SK-N-SH (cell line): ENCODE results near the gene XRN1. TPM values are rescaled to one million over a fixed set of nuclear protein-coding genes. Genes with fewer than 3 reads are reported as not detected.
"Not testable (repeated sequence)": the region's sequence is repeated elsewhere in the genome, so short reads cannot be mapped to it uniquely, and the experiment has no call there.

ENCODE experiments used
- CTCF ChIA-PET: fragments of 300-600, 350-600 bp; formaldehyde crosslinking; extraction: SDS; loops from one replicate; lab custom pipeline; 2021; lab: Yijun Ruan, JAX
- POLR2A ChIA-PET: fragments of 350-600 bp; sonication (Branson Sonifier 250); formaldehyde crosslinking; extraction: SDS; loops from one replicate; lab custom pipeline; 2020; ENCODE audit warnings: antibody characterized with exemption, inconsistent platforms; lab: Yijun Ruan, JAX
- DNase-seq: peaks from one replicate; pipeline ENCODE4 v3.0.0; 2012
- H2AFZ ChIP-seq: fragments of 200-600 bp; sonication (generic); 2 replicates; pipeline ENCODE4 v1.8.1; 2016; ENCODE audit warnings: antibody characterized with exemption, mild to moderate bottlenecking, low read depth
- H3F3A ChIP-seq: fragments of 200-600 bp; sonication (generic); replicated peaks from 2 replicates; pipeline ENCODE3; 2016; ENCODE audit warnings: antibody characterized with exemption, mild to moderate bottlenecking; ENCODE audit not compliant: insufficient read depth
- H3K27ac ChIP-seq, 2 experiments: fragments of 200-500 bp in 1 of 2; fragments of 200-600 bp in 1 of 2; sonication (Bioruptor generic) in 1 of 2; sonication (generic), shearing (Covaris generic) in 1 of 2; 2 replicates each; pipeline versions ENCODE4 v1.5.1 to v1.6.1; 2014 to 2016; ENCODE audit warnings: low read depth in 2 of 2, inconsistent platforms in 1 of 2, low read length in 1 of 2, mild to moderate bottlenecking in 1 of 2, mixed read lengths in 1 of 2
- H3K27me3 ChIP-seq: fragments of 200-600 bp; sonication (generic), shearing (Covaris generic); 2 replicates; pipeline ENCODE4 v1.6.1; 2016; ENCODE audit warnings: mixed run types; ENCODE audit not compliant: insufficient read depth
- H3K36me3 ChIP-seq, 2 experiments: fragments of 200-500 bp in 1 of 2; fragments of 200-600 bp in 1 of 2; sonication (Bioruptor generic) in 1 of 2; sonication (generic) in 1 of 2; replicated peaks in 1 of 2; 2 replicates each; pipeline versions ENCODE3 to v1.5.1; 2014 to 2016; ENCODE audit warnings: low read length in 1 of 2, mild to moderate bottlenecking in 1 of 2; ENCODE audit not compliant: insufficient read depth in 2 of 2, control insufficient read depth in 1 of 2
- H3K4me1 ChIP-seq, 2 experiments: fragments of 200-500 bp in 1 of 2; fragments of 200-600 bp in 1 of 2; sonication (Bioruptor generic) in 1 of 2; sonication (generic), shearing (Covaris generic) in 1 of 2; 2 replicates each; pipeline versions ENCODE4 v1.5.1 to v1.6.1; 2014 to 2016; ENCODE audit warnings: low read depth in 1 of 2, low read length in 1 of 2, mixed run types in 1 of 2; ENCODE audit not compliant: insufficient read depth in 2 of 2, control insufficient read depth in 1 of 2
- H3K4me2 ChIP-seq: fragments of 200-600 bp; sonication (generic), shearing (Covaris generic); 2 replicates; pipeline ENCODE4 v1.6.1; 2017; ENCODE audit warnings: mixed run types
- H3K4me3 ChIP-seq, 2 experiments: fragments of 200-500 bp in 1 of 2; fragments of 200-600 bp in 1 of 2; sonication (Bioruptor generic) in 1 of 2; sonication (generic), shearing (Covaris generic) in 1 of 2; 2 replicates each; pipeline versions ENCODE4 v1.5.1 to v1.8.1; 2014 to 2016; ENCODE audit warnings: low read depth in 2 of 2, inconsistent platforms in 1 of 2, low read length in 1 of 2, mild to moderate bottlenecking in 1 of 2, mixed read lengths in 1 of 2, moderate library complexity in 1 of 2
- H3K79me2 ChIP-seq: fragments of 200-600 bp; sonication (generic); 2 replicates; pipeline ENCODE4 v1.8.1; 2017; ENCODE audit warnings: mild to moderate bottlenecking; ENCODE audit not compliant: insufficient read depth
- H3K9ac ChIP-seq: fragments of 200-600 bp; sonication (generic); 2 replicates; pipeline ENCODE4 v1.6.1; 2017; ENCODE audit warnings: mixed run types
- H3K9me2 ChIP-seq: fragments of 200-600 bp; sonication (generic); 2 replicates; pipeline ENCODE4 v1.6.1; 2017; ENCODE audit warnings: mixed run types
- H3K9me3 ChIP-seq: fragments of 200-600 bp; sonication (generic); 2 replicates; pipeline ENCODE4 v1.6.1; 2017; ENCODE audit warnings: mixed run types, mild to moderate bottlenecking, moderate library complexity
- H4K20me1 ChIP-seq: fragments of 200-600 bp; sonication (generic); 2 replicates; pipeline ENCODE4 v1.6.1; 2017; ENCODE audit warnings: mild to moderate bottlenecking, mixed run types; ENCODE audit not compliant: insufficient read depth
- CTCF ChIP-seq: fragments of 200-600 bp; sonication (generic); IDR thresholded peaks from 2 replicates; pipeline ENCODE4 v1.6.1; 2017; ENCODE audit warnings: antibody characterized with exemption, mild to moderate bottlenecking, moderate library complexity
- ELF1 ChIP-seq: IDR thresholded peaks from 2 replicates; pipeline ENCODE4 v1.4.0; 2012
- EP300 ChIP-seq, 2 experiments: IDR thresholded peaks; 2 replicates each; pipeline versions ENCODE4 v1.4.0 to v1.6.1; 2012; ENCODE audit warnings: borderline replicate concordance in 1 of 2, low read depth in 1 of 2, low read length in 1 of 2
- EZH2phosphoT487 ChIP-seq: fragments of 200-600 bp; sonication (generic); IDR thresholded peaks from 2 replicates; pipeline ENCODE4 v1.6.1; 2017; ENCODE audit warnings: low read depth, mixed run types, mild to moderate bottlenecking, antibody characterized with exemption, moderate library complexity, borderline replicate concordance
- FOSL2 ChIP-seq: IDR thresholded peaks from 2 replicates; pipeline ENCODE4 v1.4.0; 2012; ENCODE audit warnings: low read depth, mild to moderate bottlenecking, moderate library complexity, borderline replicate concordance
- FOXM1 ChIP-seq: IDR thresholded peaks from 2 replicates; pipeline ENCODE4 v1.4.0; 2012; ENCODE audit warnings: low read depth, mild to moderate bottlenecking
- GABPA ChIP-seq: IDR thresholded peaks from 2 replicates; pipeline ENCODE4 v1.4.0; 2012; ENCODE audit warnings: low read depth, mild to moderate bottlenecking
- GATA2 ChIP-seq: sonication (generic); formaldehyde crosslinking; IDR thresholded peaks from 2 replicates; pipeline ENCODE4 v1.5.0; 2020; ENCODE audit warnings: mild to moderate bottlenecking, missing genetic modification reagents
- MAX ChIP-seq: IDR thresholded peaks from 2 replicates; pipeline ENCODE4 v1.4.0; 2012; ENCODE audit warnings: low read depth
- MEF2A ChIP-seq: IDR thresholded peaks from 2 replicates; pipeline ENCODE4 v1.4.0; 2012; ENCODE audit warnings: low read depth, borderline replicate concordance
- MXI1 ChIP-seq: IDR thresholded peaks from 2 replicates; pipeline ENCODE4 v1.6.1; 2012; ENCODE audit warnings: mild to moderate bottlenecking, low read depth, low read length, improper control_type of control experiment
- NFIC ChIP-seq: IDR thresholded peaks from 2 replicates; pipeline ENCODE4 v1.4.0; 2012; ENCODE audit warnings: borderline replicate concordance
- NRF1 ChIP-seq: IDR thresholded peaks from 2 replicates; pipeline ENCODE4 v1.6.1; 2012; ENCODE audit warnings: low read depth, mild to moderate bottlenecking, low read length
- PBX3 ChIP-seq: IDR thresholded peaks from 2 replicates; pipeline ENCODE4; 2012
- RAD21 ChIP-seq: IDR thresholded peaks from 2 replicates; pipeline ENCODE4 v1.6.1; 2012; ENCODE audit warnings: mild to moderate bottlenecking, low read length
- RFX5 ChIP-seq: IDR thresholded peaks from 2 replicates; pipeline ENCODE4 v1.6.1; 2012; ENCODE audit warnings: mild to moderate bottlenecking, improper control_type of control experiment, low read length
- SIN3A ChIP-seq: IDR thresholded peaks from 2 replicates; pipeline ENCODE4 v1.6.1; 2012; ENCODE audit warnings: low read depth, mild to moderate bottlenecking, low read length, moderate library complexity, borderline replicate concordance
- SMC3 ChIP-seq: IDR thresholded peaks from 2 replicates; pipeline ENCODE4 v1.6.1; 2012; ENCODE audit warnings: low read depth, low read length, improper control_type of control experiment
- TAF1 ChIP-seq: IDR thresholded peaks from 2 replicates; pipeline ENCODE4 v1.6.1; 2012; ENCODE audit warnings: low read depth, mild to moderate bottlenecking, low read length, moderate library complexity, borderline replicate concordance
- TCF12 ChIP-seq: IDR thresholded peaks from 2 replicates; pipeline ENCODE4 v1.4.0; 2012
- TEAD4 ChIP-seq: IDR thresholded peaks from 2 replicates; pipeline ENCODE4 v1.4.0; 2012; ENCODE audit warnings: mild to moderate bottlenecking, borderline replicate concordance; ENCODE audit not compliant: insufficient read depth
- USF1 ChIP-seq: IDR thresholded peaks from 2 replicates; pipeline ENCODE4 v1.4.0; 2012; ENCODE audit warnings: low read depth, borderline replicate concordance
- YY1 ChIP-seq: IDR thresholded peaks from 2 replicates; pipeline ENCODE4 v1.4.0; 2012; ENCODE audit warnings: low read depth, mild to moderate bottlenecking
- ZBTB33 ChIP-seq: IDR thresholded peaks from 2 replicates; pipeline ENCODE4 v1.4.0; 2012; ENCODE audit warnings: low read depth, borderline replicate concordance
- WGBS: methylation state at CpG from one replicate; pipeline ENCODE4 v1.1.6; 2017; ENCODE audit warnings: low lambda C conversion rate; 5-methylcytosine and 5-hydroxymethylcytosine counted together
- polyA plus RNA-seq, 3 experiments: library from polyadenylated mRNA; depleted of rRNA; stranded (reverse); fragments of >200 nt; gene quantifications; 2 replicates each; pipeline ENCODE4 v1.2.3, GENCODE V29; 2012

Gene XRN1
- polyA plus RNA-seq, 1 of the 3 experiments (the other 2 are of a cell fraction) = 2.7 TPM

GRCh38 chr3:142363936-142364467, 83.8 kb downstream of the XRN1 start (continued):
- TF ChIP-seq MXI1 (no peak), PBX3 (no peak), FOSL2 (no peak), EZH2phosphoT487 (no peak), SMC3 (no peak), CTCF (no peak), EP300 (IDR thresholded peaks at IDR 0.05; ENCODE audit: borderline replicate concordance in 1 of 2, low read depth in 1 of 2, low read length in 1 of 2) (no peak)
- TF ChIP-seq, all 33 proteins: peak for 0

- CTCF ChIA-PET, H3K4me1 ChIP-seq, H3K4me2 ChIP-seq, H2AFZ ChIP-seq, H3F3A ChIP-seq, H4K20me1 ChIP-seq, H3K9me3 ChIP-seq, H3K4me3 ChIP-seq, H3K27ac ChIP-seq, H3K27me3 ChIP-seq, H3K9me2 ChIP-seq, POLR2A ChIA-PET, DNase-seq, H3K79me2 ChIP-seq, H3K9ac ChIP-seq: not testable (repeated sequence)
- 88% methylated on average over 2 of the region's 2 CpGs for WGBS
- peaks cover 28 to 56% of the 10 kb centered on the region in 2 experiments for H3K36me3 ChIP-seq
Observed at GRCh38 chr3:142363433-142363832, 84.4 kb downstream of the XRN1 start.

- Histone ChIP-seq H3K36me3 (peaks cover 53 to 76% of the 10 kb centered on the region in 2 experiments), H3F3A (no peaks in the 10 kb centered on the region), H3K27ac (no peak overlapping the region), H3K4me2 (no peak overlapping the region), H3K9me2 (no peaks in the 10 kb centered on the region), H3K79me2 (no peaks in the 10 kb centered on the region), H3K9ac (no peak overlapping the region), H3K27me3 (no peaks in the 10 kb centered on the region), H3K4me3 (no peak overlapping the region), H2AFZ (no peak overlapping the region), H4K20me1 (no peaks in the 10 kb centered on the region), H3K4me1 (no peaks in the 10 kb centered on the region), H3K9me3 (no peaks in the 10 kb centered on the region)
- ChIA-PET CTCF (no interaction called here), POLR2A (no interaction called here)
- 97% methylated on average over 2 of the region's 2 CpGs for WGBS
- no peak for DNase-seq
- TF ChIP-seq RAD21 (no peak), RFX5 (no peak), GABPA (no peak), GATA2 (CRISPR knock-in tag) (no peak), ZBTB33 (no peak), TCF12 (no peak), USF1 (no peak), NFIC (no peak), FOXM1 (no peak), TAF1 (no peak), SIN3A (no peak), YY1 (no peak), NRF1 (no peak), ELF1 (no peak), TEAD4 (no peak), MAX (no peak), EZH2phosphoT487 (no peak), MEF2A (no peak)
Observed at GRCh38 chr3:142359367-142359766, 88.5 kb downstream of the XRN1 start.
